Measurements from ENCODE around the gene EEF1AKMT1.
A peak's percentile ranks its signal among the peaks of the same experiment; 100 is the strongest.

EEF1AKMT1 gene

GRCh38 chr13:20717581-20718542 lies 55.9 kb downstream of the EEF1AKMT1 start:
- DNase-seq, result no peak

GRCh38 chr13:20716951-20717350 lies 56.8 kb downstream of the EEF1AKMT1 start:
- no peak for DNase-seq

GRCh38 chr13:20715330-20715712 lies 58.4 kb downstream of the EEF1AKMT1 start:
- DNase-seq, result no peak

DNA sequence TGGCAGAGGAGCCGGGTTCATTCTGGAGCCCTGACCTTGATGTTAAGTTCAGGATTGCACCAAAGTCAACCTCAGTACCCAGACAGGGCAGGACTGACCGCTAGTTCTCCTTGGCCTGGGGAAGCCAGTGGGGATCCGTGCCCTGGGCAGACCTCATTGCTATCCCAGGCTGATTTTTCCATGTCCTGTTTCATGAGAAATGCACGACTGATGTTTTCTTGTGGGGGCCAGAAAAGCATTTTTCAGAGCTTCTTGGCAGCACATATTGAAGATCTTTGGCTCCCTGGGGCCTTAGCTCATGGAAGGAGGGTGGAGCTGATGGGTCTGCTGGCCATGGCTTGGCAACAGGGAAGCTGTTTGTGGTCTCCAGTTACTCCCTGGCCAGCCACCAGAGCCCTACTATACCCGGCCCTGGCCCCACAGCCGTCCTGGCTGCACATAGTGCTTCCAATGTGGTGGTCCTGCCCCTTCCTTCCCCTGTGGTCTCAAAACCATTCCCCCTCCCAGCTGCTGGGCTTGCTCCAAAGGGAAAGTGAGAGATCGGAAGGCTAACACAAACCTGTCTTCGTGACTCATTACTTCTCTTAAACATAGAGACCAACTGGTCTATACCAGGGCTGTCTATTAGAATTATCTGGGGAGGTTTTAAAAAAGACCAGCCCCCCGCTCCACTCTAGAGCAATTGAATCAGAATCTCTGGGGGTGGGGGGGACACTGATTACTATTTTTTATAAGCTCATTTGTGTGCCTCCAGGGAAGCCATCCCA lies 59.0 kb downstream of the EEF1AKMT1 start:
- no peak for DNase-seq

DNA sequence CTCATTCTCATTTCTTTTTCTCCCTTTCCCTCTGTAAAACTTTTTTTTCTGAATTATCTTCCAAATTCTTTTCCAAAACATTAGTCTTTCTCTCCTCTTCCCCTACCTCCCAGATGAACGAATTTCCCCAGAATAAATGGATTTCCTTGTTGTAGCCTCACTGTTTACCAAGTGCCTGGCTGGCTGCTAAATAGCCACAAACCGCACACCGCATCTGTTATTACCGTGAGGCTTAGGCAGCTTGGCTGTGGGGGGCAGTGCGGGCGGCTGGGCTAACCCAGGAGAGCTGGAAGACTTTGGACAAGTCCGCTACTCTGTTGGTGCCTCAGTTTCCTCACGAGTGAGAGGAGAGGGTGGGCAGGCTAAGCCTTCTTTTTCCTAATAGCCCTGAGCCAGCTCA lies 59.6 kb downstream of the EEF1AKMT1 start:
- no peak for DNase-seq

GRCh38 chr13:20713751-20714150 lies 60.0 kb downstream of the EEF1AKMT1 start:
- DNase-seq, result no peak

- DNase-seq, result no peak
These were observed 60.8 kb downstream of the EEF1AKMT1 start for GRCh38 chr13:20713014-20713376.

DNA sequence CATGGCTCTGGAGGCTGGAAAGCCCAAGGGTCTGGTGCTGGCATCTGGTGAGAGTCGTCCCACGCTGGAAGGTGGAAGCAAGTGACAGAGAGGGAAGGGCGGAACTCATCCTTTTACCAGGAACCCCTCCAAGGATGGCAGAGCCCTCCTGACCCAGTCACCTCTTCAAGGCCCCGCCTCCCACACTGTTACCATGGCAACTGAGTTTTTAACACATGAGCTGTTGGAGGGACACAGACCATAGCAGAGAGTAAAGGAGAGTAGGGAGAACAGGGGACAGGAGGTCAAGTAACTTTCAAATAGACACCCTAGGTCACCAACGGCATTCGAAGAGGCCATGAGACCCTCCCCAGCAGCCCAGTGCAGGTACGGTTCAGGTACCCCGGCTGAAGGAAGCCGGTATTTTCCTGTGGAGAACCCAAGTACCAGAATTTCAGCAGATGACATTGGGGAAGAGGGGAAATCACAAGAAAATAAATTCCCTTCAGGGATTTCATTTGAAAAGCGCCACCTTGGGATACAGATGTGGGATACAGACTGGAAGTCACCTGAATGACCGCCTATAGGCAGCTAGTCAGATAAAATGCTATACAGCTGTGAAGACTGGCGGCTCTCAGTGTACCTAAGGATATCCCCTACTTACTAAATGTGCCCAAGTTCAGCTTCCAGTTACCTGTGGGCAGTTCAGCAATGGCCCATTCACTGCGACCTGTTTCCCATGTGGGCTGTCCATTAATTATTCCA lies 62.3 kb downstream of the EEF1AKMT1 start:
- DNase-seq, result no peak

DNA sequence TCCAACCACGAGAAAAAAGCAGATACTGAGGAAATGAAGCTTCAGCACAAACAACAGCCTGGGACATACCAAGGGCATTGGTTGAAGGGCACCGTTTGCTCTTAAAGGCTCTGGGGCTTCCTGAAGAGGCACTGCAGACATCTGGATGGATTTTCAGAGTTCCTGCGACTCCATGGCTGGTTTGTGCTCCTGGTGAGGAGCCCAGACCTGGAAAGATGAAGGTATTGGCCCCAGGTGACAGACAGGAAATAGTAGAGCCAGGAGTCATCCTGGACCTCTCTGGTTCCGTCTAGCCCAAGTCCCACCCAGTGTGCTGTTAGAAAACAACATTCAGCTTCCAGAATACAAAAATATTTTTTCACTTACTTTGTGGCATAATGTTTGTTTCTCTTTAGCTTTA lies 64.0 kb downstream of the EEF1AKMT1 start:
- DNase-seq, result no peak

- DNase-seq, result no peak
These were observed 64.4 kb downstream of the EEF1AKMT1 start for GRCh38 chr13:20709369-20709768.

DNA sequence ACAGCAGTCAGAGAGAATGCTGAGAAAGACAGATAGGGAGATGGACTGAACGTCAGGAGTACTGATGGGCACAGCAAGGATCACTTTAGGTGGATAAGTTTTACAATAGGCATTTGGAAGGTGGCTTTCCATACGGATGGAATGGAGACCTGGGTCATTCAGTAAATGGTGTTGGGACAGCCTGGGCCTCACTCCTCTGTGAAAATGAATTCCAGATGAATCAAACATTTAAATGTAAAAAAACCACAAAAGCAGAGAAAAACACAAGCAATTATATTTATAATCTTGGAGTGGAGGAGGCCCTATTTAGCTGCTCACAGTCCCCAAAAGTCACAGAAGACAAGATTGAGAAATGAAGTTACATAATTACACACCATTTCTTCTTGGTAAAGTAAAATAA lies 65.5 kb downstream of the EEF1AKMT1 start:
- no peak for DNase-seq

DNA sequence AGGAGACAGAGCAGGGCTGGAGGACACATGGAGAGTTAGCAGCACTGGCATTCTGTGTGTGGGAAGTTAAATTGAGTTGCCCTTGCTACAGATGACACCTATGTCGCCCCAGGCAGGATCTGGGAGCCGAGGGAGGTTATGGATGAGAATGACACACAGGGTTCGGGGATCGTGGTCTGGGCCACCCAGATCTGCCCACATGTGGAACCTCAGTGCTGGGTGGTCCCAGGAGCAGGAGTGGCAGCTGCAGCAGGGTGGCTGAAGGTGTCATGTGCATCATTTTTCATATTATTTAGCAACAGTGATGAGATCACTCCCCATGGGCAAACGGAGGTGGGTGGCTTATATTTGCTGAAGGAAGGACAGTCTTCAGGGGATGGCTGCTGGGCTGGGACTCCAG lies 67.1 kb downstream of the EEF1AKMT1 start:
- DNase-seq, result no peak

DNA sequence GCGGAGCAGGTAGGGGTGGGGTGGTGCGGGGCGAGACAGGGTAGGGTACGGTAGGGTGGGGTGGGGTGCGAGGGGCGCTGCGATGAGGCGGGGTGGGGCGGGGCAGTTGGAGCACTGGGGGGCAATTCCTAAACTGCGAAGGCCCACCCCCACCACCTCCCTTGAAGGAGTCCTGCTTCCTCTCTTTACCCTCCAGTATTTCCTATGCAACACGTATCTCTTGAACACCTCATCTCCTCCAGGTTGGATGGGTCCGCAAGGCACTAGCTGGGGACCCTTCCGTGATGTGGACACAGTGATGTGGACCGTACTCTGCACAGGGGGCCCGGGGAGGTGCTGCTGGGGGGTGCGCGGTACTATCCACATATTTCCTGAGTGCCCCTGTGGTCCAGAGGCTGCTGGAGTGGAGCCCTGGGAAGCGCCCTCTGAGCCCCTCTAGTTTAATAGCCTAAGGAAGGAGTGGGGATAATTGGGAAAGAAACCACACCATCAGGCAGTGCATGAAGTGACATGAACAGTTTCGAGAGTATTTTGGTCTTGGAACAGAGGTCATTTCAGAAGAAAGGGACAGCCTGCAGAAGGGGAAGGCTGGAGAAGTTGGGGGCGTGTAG lies 69.2 kb downstream of the EEF1AKMT1 start:
- DNase-seq, result no peak

DNA sequence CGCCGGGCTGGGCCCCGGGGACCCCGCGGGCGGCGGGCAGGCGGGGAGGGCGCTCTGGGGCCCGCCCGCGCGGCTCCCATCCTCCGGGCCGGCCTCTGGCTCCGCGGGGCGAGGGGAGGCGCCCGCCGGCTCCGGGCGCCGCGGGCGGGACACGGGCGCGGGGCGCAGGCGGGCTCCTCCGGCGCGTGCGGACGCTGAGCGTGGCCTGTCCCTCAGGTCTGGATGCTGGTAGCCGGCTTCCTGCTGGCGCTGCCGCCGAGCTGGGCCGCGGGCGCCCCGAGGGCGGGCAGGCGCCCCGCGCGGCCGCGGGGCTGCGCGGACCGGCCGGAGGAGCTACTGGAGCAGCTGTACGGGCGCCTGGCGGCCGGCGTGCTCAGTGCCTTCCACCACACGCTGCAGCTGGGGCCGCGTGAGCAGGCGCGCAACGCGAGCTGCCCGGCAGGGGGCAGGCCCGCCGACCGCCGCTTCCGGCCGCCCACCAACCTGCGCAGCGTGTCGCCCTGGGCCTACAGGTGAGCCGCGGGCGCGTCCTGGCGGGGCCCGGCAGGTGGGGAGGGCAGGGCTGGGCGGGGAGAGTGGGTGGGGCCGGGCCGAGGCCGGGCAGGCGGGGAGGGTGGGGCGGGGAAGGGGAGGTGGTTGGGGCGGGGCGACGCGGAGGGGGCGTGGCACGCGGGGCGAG lies 69.8 kb downstream of the EEF1AKMT1 start:
- peak; percentile 59 for DNase-seq

- DNase-seq, result no peak
These were observed 70.6 kb downstream of the EEF1AKMT1 start, which contains the start of gene IL17D for GRCh38 chr13:20702915-20703779. IL17D (plus strand) TSS chr13:20703699; CDS start chr13:20704002, 303 bp downstream.

- DNase-seq, result no peak
These were observed 71.2 kb downstream of the EEF1AKMT1 start for GRCh38 chr13:20702530-20702914.

DNA sequence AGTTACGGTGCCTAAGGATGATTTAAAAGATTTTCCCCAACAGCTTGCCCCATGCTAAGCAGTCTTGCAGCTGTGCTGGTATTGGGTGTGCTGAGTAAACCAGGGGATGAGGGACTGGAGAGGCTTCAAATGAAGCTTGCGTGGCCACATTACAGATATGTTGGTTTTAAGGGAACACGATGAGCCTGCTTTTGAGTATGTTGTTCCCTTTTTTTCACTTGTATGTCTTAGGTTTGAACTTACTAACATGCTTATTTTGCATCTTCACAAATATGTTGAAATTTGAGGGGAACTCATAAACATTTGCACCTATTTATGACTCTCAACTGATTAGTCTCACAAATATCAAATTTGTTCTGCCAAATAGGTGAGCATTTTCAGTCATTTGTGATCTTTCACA lies 72.3 kb downstream of the EEF1AKMT1 start:
- DNase-seq, result no peak

- no peak for DNase-seq
These were observed 73.5 kb downstream of the EEF1AKMT1 start for GRCh38 chr13:20700288-20700687.

DNA sequence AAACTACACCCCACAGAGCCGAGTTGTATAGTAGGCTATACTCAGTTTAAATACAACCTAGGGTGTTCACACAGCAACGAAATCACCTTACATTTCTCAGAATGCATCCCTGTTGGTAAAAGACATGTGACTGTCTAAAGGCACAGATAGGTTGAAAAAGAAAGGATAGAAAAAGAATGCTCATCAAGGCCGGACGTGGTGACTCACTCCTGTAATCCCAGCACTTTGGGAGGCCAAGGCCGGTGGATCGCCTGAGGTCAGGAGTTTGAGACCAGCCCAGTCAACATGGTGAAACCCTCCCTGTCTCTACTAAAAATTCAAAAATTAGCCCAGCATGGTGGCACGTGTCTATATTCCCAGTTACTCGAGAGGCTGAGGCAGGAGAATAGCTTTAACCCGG lies 74.0 kb downstream of the EEF1AKMT1 start:
- DNase-seq, result no peak

GRCh38 chr13:20696073-20696472 lies 77.7 kb downstream of the EEF1AKMT1 start:
- no peak for DNase-seq

- DNase-seq, result no peak
These were observed 82.1 kb downstream of the EEF1AKMT1 start for GRCh38 chr13:20691616-20692015.

All from NCI-H1048 (cell line).